Limb (tissue), 2 donors: ENCODE data around the gene ZPLD1.

Experiments
- DNase-seq, 2 donors: peaks; one replicate each; pipeline ENCODE4 v3.0.0-alpha.2; 2016; ENCODE audit errors: extremely low spot score in 2 of 2

ZPLD1 gene

DNA sequence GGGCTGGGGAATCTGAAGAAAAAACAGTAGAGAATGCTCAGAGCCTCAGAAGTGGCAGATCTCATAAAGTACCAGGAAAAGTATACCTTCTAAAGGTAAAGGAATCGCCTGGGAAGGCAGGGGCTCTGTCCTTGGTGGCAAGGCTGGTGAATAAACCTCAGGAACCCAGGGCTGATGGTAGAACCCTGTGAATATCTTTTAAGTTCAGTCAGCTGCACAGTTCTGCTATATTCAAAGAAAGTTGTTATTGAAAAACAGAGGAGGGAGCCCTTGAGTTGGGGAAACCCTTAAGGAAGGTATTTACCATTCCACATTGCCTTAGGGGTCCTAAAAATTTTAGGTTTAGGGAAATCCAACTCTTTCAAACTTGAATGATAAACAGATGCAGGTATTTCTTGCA lies 31.2 kb downstream of the ZPLD1 start:
- DNase-seq, result no peak

DNA sequence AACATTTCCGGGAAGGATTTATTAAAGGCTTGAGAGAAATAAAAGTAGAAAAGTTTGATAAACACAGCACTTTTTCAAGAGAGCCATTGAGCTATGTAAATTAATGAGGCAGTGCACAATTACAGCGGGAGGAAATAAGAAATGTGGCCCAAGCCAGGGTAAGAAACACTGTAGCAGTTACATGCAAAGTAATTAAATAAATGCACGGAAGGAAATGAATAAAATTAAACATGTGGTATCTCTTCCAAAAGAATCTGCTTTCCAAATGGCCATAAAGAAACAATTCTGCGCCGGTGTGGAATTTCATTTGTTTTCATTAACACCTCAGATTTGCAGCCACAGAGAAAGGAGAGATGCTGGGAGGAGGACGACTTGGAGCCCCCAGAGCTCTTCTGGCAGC lies 35.3 kb downstream of the ZPLD1 start:
- no peak for DNase-seq

DNA sequence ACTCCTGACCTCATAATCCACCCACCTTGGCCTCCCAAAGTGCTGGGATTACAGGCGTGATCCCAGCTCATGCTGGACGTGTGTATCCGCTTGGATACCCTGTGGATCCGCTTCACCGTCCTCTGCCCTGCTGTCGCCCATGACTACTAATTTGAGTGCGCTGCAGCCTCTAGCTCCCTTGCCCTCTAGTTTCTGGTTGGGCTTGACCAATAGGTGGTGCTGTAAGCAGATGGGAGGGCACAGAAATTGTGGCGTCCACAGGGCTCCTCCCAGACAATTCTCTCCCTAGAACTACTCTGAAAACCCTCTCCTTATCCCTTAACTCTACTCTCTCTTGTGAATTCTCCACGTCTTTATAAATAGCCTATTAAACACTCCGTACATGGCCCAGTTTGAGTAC lies 36.2 kb downstream of the ZPLD1 start:
- no peak for DNase-seq

DNA sequence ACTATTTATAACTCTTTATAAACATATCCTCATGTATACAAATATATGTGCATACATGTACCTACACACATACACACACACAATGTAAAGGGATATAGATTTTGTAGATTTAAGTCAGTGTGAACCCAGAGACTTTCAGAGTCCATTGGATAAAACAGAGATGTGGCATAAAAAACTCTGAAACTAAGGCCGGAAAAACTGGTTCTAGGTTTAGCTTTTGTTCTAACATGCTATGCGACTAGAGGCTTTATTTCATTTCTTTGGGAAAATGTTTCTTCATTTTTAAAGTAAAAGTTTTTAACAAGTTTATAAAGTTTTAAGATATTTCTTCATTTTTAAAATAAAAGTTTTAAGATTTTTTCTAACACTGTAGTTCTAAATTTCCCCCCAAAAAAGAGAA lies 36.7 kb downstream of the ZPLD1 start:
- no peak for DNase-seq

DNA sequence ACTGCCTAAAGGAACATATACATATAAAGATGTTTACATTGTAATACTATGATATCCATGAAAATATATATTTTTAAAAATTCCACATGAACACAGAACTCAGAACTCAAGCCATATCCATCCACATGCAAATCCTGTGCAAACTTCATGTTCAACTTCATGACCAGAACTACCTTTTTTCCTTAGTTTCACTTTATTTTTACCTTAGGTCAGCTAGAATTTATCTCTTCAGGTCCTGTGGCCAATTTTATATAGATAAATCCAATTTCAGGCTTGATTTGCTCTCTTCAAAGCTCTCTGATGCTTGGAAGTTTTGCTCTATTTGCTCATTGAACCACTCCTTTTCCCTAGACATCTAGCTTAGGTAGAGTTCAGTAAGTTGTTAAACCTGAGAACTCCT lies 38.8 kb downstream of the ZPLD1 start:
- no peak for DNase-seq

DNA sequence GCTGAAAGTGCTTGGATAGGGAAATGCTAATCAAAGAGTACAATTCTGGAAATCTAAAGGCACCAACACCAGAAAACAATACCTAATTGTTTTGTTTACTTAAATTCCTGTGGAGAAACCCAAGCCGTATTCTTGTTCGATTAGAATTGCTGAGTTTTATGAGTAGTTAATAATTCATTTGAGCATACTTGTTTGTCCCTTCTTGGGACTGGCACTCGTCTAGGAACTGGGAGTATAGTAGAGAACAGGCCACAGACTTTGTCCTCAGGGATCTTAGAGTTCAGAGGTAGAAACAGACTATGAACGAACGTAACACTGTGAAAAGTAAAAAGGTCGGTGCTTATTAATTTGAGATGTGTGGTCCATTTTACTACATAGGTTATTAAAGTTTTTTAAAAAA lies 39.4 kb downstream of the ZPLD1 start:
- DNase-seq, result no peak

DNA sequence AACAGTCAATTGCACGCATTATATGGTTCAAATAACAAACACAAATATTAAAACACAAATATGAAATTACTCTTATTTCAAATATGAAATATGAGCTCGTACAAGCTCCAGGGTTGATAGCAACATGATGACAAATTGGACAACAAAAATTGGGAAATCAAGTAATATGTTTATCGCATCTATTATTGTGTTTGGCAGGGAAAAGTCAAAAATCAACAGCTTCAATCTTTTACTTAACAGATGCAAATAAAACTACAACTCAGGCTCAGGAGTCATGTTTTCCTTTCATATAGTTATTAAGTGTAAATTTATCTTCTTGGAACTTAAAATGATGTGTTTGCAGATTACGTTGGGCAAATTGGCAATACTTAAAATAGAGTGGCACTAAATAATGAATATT lies 41.4 kb downstream of the ZPLD1 start:
- no peak for DNase-seq

DNA sequence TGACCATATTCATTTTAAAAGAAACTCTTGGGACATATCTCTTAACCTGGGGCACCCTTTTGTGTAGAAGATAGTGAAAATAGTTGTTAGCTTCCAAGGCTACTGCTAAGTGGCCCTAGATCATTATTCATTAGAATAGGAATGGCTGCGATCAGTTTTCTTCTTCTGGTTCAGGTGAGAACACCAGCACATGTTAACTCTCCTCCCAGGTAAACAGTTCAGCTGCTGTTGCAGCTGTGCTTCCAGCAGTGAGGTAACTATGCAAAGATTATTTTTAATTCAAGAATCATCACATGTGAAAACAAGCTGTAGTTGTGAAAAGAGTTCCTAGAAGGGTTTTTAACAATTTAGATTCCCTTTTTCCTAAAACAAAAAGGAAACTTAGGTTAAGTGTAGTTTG lies 43.3 kb downstream of the ZPLD1 start:
- no peak for DNase-seq

DNA sequence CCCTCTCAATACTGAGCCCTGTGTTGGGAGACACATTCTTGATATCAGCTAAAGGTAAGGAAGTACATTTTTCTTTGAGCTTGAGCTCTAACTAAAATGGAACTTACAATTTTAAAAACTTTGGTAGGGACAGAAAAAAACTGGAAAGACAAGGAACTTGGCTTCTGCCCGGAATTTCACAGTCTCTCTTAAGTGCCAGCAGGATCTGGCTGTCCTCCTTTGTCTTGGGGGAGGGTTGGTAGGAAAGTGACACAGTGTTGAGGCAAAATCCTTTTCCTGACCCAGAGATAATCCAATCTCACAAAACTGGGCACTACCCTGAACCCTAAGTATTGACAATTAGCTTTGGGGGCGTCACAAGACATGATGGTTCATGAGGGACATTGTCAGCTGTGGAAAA lies 45.3 kb downstream of the ZPLD1 start:
- no peak for DNase-seq

DNA sequence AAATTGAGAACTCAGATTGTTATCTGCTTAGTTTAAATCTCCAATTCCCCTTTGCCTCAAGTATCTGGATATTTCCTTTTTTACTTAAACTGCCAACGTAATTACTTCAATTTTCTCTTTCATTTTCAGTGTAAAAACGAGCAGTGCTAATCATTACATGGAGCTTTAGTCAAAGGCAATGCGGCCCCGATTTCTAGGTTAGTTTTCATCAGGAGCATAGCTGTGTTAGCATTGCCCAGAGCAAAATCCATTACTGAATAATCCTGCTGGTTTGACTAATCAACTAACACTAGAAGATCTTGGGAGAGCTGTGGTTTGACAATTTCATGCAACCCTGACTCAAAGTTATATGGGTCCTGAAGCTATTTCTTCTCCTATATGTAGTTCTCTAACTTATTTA lies 46.2 kb downstream of the ZPLD1 start:
- no peak for DNase-seq

DNA sequence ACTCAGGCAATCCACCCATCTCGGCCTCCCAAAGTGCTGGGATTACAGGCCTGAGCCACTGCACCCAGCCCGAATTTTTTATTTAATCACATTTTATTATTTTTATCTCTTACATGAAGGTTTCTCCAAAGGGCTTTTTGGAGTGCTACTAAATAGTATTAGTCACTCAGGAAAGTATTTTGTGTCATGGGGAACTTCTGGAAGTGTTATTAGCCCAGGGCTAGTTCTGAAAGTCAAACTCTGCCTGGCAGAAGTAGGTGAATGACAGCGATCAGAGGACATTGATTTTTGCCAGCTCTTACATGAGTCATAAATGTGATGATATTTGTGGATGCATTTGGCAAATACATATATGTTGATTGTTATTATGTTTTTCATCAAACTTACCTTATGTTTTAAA lies 48.7 kb downstream of the ZPLD1 start:
- no peak for DNase-seq

DNA sequence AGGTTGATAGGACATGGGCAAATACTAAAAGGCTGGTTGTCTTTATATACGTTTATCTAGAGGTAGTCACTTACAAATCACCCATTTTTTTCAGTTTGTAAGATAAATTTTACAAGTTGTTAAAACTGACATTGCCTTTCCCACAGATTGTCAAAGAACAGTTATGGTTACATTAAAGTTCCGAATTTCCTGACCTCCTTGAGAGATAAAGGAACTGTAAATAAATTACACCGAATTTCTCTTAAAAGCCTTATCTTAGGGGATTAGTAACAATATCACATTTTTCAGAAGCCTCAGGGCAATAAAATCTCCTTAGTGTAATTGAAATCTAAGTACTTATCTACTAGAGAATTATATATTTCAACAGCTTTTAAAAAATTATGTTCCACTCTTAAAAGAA lies 49.5 kb downstream of the ZPLD1 start:
- no peak for DNase-seq

DNA sequence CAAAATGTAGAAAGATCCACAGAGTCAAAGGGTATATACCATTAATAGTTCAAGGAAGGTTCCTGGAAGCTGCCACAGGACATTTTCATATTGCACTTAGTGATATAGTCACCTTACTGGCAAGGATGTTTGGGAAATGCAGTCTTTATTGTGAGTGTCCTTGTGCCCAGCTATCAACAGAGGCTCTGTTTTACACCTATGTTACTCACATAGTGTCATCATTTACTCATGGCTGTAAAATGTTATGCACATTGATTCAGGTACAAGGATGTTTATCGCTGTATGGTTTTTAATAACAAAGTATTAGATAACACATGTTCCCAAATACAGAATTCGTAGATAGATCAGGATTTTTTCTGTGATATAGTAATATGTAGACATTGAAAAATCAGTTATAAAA lies 50.9 kb downstream of the ZPLD1 start:
- DNase-seq, result no peak

DNA sequence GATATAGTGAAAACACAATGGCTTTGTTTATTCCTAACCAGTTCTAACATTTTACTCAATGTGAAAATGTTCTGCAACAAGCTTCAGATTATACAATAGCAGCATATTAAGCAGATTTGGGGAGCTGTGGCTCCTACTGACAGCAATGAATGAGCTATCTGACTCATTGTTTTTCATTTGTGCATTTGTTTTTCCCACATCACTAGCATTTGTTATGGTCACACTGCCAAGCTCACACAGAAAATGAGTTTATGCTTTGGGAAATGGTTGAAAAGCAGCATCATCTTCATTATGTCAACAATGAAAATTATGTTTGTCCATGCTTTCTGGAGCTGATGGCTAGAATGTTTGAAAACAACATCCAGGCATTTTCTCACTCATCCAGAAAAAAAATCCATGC lies 53.5 kb downstream of the ZPLD1 start:
- DNase-seq, result no peak

DNA sequence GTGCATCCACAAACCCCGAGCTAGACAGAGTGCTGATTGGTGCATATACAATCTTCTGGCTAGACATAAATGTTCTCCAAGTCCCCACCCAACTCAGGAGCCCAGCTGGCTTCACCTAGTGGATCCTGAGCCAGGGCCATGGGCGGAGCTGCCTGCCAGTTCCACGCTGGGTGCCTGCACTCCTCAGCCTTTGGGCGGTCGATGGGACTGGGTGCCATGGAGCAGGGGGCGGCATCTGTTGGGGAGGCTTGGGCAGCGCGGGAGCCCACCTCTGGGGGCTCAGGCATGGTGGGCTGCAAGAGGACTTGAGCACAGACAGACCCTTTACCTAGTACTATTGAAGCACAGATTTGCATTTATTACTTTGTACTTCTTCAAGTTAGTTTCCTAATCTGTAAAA lies 57.5 kb downstream of the ZPLD1 start:
- DNase-seq, result no peak

DNA sequence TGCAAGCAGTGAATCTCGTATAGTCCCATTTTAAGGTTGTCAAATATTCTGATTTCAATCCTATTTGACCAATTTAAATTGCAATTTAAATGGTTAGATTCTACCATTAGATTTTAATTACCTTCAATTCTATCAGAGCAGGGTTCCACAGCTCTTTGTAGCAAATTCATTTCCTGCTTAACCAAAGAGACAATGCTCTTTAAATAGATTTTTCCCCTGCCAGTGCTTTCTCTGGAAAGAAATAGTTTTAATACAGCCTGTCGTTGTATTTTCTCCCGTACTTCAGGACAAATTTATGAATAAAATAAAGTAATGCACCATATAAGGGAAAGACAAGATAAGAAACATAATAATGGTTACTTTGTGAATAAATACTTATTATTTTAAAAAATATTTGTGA lies 62.8 kb downstream of the ZPLD1 start:
- no peak for DNase-seq

DNA sequence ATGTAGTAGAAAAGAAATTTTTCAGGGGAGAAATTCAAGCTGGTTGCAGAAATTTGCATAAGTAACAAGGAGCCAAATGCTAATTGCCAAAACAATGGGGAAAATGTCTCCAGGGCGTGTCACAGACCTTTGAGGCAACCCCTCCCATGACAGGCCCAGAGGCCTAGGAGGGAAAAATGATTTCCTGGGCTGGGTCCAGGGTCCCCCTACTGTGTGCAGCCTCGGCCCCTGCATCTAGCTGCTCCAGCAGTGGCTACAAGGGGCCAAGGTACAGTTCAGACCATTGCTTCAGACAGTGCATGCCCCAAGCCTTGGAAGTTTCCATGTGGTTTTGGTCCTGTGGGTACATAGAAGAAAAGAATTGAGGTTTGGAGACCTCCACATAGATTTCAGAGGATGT lies 70.7 kb downstream of the ZPLD1 start:
- no peak for DNase-seq

DNA sequence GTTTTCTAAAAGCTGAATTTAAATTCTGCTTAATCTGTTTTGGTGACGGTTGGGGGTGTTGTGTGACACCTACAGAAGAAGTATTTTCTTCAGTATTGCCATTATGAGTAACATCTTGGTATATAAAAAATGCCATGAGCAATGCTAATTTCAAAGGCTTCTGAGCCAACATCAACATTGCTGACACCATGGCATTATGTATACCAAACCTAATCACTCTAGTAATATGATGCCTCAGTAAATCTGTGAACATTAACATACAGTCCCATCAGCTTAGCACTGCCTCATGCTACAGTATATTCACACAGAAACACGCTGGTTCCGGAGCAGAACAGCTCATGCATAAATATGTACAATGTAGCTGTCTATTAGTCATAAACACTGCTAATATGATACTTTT lies 75.8 kb downstream of the ZPLD1 start:
- DNase-seq, result no peak

DNA sequence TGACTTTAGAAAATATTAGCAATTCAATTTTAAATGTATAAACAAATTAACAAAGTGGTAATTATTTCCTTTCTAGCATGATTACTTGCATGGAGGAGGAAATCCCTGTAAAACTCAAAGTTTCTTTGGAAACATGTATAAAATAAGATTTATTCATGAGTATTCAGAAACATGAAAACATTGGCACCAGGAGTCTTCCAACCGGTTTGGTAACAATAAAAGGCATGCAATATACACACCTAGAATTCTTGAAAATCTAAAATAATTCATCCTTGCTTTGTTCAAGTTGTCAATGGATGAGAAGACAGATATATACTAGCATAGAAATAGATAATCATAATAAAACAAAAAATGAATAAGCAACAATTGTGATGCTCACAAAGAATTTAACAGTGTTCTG lies 76.4 kb downstream of the ZPLD1 start:
- no peak for DNase-seq

DNA sequence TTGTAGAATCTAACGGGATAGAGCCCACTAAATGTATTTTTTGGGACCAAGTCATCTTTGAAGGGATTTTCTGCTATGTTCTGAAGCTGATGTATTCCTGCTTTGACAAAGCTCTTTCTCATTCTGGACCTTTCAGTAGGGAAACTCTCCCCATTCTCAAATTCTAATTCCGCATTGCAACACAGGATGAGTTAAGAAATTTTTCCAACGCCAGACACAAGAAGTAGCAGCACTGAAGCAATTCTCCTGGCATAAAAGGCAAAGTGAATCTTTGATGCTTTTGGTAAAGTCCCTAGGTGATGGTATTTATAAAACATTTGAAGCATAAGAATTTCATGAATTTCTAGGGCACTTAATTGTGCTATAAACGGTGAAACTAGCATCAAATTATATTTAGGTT lies 76.8 kb downstream of the ZPLD1 start:
- DNase-seq, result no peak

DNA sequence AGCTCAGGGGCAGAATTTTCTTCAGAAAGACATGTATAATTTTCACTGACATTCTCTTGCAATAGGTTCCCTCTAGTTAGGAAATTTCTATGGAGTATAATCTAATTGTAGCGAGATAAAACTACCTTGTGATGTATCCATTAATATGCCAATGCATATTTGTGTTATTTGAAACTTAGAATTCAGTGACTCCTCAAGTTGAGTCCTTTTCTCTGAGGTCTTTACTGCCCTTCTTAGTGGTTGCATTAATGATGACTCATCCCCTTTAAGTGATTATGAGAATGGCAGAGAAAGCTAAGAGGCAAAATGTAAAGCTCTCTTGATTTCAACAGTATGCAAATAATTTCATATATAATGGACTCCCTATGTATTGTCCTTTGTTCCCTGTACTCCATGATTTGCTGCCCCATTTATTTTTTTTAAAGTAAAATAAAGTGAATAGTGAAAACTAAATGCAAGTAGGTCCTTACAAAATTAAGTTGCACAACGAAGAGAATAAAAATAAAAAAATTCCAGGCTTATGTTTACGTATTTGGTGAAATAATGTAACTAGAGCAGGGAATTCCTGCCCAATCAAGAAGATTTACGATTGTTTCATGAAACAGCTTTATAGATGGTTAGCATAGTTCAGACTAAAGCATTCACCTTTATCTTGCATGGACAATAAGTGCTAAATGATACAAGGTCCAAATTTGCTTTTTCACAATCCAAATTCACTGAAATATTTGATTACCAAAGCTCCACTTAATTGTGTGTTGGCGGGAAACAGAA lies 78.1 kb downstream of the ZPLD1 start:
- no peak for DNase-seq

DNA sequence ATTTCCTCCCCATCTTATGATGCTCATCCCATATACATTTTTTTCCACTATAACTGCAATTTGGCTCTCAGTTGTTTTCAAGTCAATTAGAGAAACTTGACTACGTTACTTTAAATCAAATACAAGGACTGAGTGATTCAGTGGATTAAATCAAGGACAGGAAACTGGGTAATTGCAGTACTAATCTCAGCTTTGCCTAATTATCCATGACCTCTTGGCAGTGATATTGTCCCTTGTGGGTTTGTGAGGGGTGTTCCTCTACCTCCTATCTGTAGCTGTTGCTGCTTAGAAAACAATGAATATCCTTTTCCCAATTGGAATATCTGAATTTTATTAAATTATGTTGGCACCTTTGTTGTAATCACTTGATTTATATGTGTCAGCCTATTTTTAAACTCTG lies 79.4 kb downstream of the ZPLD1 start:
- no peak for DNase-seq

DNA sequence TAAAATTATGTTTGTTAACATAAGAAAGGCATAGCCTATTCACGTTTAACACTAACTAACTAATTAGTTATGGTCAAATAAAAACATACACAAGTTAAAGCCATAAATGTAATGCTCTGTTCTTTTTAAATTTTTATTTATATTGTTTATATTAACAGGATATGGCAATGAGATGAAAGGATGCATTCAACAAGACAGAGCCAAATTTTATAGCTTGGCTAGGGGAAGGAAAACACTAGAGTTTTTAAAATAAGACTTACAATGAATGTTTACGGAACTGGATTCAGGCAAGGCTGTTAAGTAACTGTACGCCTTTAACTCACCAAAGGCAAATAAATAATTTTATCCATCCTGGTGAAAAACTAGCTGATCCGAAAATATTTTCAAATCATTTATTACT lies 86.4 kb downstream of the ZPLD1 start:
- no peak for DNase-seq

DNA sequence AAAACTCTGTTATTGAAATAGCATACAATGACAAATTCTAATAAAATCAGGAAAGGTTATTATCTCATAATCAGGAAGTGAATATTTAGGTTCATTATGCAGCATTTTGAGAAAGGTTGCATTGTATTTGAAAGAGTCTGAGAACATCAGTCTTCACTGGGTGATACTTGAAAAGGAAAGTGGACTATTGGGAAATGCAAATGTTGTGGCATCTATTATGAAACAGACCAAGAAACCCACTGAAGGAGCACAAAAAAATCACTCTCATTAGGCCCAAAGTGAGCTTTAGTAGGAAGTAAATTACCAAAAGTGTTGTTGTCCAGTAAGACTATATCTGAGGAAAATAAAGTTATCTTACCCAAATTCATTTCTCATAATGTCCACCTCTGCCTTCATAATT lies 90.8 kb downstream of the ZPLD1 start:
- no peak for DNase-seq
